Measurements from ENCODE around the gene LIF.
A peak's percentile ranks its signal among the peaks of the same experiment; 100 is the strongest.

LIF gene

GRCh38 chr22:30284172-30284571 is 37.6 kb upstream of the LIF start:
- DNase-seq (ENCODE audit: low spot score), result no peak

DNA sequence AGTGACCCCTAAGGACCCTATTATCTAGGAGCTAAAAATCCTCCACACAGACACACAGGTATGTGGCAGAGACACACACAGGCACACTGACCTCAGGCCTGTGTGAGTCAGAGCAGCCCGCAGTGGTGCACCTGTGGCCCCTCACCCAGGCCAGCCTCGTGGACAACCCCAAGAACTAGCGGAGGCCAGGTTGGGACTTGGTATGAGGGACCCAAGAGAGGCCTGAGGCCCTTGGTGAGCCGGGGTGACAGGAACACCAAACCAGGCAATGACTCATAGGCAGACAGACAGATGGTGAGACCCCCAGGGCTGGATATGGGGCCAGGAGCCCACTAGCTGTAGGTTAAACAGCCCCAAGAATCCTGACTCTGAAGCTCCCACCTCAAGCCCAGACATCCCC is 36.8 kb upstream of the LIF start:
- no peak for DNase-seq (ENCODE audit: low spot score)

GRCh38 chr22:30282616-30283046 is 36.1 kb upstream of the LIF start:
- DNase-seq (ENCODE audit: low spot score), result no peak

DNA sequence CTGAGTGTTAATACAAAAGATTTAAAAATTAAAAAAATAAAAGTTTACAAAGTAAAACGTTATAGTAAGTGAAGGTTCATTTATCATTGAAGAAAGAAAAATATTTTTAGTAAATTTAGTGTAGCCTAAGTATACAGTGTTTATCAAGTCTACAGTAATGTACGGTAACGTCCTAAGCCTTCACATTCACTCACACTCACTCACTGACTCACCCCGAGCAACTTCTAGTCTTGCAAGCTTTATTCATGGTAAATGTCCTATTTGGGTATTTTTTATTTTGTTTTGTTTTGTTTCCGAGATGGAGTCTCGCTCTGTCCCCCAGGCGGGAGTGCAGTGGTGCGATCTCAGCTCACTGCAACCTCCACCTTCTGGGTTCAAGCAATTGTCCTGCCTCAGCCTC is 33.9 kb upstream of the LIF start:
- DNase-seq (ENCODE audit: low spot score), result no peak

DNA sequence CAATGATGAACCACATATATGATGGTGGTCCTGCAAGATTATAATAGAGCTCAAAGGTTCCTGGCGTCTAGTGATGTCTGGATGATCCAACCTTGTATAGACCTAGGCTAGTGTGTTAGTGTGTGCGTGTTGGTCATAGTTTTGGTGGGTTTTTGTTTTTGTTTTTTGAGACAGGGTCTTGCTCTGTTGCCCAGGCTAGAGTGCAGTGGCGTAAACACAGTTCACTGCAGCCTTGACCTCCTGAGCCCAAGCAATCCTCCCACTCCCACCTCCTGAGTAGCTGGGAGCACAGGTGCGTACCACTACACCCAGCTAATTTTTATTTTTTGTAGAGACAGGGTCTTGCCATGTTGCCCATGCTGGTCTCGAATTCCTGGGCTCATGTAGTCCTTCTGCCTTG is 33.4 kb upstream of the LIF start:
- DNase-seq (ENCODE audit: low spot score), result no peak

DNA sequence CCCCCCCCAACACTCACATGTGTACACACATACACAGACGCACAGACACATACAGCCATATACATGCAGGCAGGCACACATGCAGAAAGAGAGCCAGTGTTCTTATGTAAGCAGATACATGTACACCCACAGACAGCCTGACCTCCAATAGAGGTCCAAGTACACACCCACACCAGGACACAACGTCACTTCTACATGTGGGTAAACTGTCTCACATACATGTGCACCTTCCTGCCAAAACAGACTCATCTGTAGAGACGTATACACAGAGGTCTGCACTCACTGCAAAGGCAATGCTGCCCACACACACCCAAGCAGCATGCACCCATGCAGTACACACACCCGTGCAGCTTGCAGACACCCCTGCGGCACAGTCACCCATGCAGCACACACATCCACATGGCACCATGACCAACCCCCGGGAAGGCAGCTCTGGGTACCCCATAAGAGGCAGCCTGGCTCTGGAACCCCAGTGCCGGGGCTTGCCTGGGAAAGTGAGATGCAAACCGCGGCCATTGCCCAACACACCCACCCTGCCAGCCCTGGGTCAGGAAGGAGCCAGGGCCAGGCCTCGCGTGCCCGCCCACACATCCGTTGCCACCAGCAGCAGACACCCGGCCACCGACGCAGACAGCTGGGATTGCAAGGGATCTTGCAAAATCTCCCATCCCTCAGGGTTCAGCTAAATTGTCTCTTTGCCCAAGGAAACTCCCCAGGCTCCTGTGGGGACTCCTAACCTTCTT is 32.7 kb upstream of the LIF start:
- no peak for DNase-seq (ENCODE audit: low spot score)

- no peak for DNase-seq (ENCODE audit: low spot score)
Measured at GRCh38 chr22:30277547-30278344, 31.2 kb upstream of the LIF start.

- DNase-seq (ENCODE audit: low spot score), result no peak
Measured at GRCh38 chr22:30276039-30276438, 29.5 kb upstream of the LIF start.

GRCh38 chr22:30275625-30276024 is 29.1 kb upstream of the LIF start:
- DNase-seq (ENCODE audit: low spot score), result no peak

DNA sequence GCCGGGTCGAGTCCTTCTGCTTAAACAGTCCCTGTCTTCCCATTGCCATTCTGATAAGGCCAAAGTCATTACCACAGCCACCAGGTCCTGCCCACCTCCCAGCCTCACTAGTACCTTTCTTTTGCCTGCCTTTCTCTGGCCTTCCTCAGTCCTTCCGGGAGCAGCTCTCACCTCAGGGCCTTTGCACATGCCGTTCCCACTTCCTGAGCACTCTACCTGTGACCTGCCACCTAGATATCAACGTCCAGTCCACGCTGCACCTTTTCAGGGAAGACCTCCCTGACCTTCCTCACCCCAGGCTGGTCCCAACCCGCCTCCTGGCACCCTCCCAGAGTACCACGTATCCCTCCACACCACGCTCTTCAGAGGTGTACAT is 27.9 kb upstream of the LIF start:
- no peak for DNase-seq (ENCODE audit: low spot score)

DNA sequence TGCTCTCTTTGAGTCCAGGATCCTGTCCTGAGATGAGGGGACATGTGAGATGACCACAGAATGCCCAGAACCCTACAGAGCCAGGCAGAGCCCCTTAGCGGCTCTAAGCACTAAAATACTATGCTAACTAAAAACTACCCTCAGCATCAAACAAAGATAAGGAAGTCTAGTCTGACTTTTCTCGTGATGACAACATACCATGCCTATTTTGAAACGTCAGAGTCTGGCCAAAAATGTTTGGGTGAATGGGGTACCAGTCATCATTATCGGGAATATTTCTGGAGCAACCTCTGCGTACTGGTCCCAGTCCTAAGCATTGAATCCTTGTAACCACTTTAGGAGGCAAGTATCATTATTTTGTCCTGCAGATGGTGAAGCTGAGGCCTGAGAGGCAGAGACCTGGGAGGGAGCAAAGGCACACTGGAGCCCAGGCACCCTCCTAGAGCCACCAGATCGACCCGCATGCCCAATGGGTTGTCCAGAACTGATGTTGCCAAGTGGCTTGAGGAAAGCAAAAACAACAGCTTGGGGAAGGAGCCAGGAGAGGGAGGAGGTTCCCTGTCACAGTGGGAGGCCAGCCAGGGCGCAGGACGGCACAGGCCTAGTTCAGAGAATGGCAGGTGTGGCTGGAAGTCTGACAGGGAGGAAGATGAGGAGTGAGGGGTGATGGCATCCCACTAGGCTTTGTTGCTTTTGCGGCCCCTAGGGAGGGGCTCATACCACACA is 27.3 kb upstream of the LIF start:
- DNase-seq (ENCODE audit: low spot score), result no peak

DNA sequence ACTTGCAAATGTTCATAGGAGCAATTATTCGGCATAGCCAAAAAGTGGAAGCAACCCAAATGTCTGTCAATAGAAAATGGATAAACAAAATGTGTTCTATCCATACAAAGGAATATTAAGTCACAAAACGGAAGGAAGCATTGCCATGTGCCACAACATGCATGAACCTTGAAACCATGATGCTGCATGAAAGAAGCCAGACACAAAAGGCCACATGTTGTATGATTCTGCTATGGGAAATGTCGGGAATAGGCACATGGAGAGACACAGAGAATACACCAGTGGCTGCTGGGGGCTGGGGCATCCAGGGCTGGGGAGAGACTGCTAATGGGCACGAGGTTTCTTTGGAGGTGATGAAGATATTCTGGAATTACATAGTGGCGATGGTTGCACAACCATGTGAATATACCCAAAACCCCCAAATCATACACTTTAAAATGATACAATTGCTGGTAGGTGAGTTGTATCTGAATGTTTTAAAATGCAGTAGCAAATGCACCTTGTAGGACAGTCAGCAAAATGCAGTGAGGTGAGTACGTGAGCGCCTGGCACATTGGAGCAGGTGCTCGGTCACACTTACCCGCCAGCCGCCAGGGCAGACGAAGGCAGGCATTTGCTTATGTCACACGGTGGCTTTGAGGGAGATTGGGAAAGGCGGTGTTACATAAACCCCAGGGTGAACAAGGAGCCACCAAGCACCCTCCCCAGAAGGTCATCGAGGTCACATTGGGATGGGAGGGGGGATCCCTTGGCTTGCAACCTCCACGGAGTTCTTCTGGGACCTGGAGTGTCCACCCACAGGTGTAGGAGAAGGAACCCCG is 26.4 kb upstream of the LIF start:
- no peak for DNase-seq (ENCODE audit: low spot score)

- DNase-seq (ENCODE audit: low spot score), result peak; percentile 70
Measured at GRCh38 chr22:30270832-30271231, 24.3 kb upstream of the LIF start.

GRCh38 chr22:30268331-30268730 is 21.8 kb upstream of the LIF start:
- no peak for DNase-seq (ENCODE audit: low spot score)

DNA sequence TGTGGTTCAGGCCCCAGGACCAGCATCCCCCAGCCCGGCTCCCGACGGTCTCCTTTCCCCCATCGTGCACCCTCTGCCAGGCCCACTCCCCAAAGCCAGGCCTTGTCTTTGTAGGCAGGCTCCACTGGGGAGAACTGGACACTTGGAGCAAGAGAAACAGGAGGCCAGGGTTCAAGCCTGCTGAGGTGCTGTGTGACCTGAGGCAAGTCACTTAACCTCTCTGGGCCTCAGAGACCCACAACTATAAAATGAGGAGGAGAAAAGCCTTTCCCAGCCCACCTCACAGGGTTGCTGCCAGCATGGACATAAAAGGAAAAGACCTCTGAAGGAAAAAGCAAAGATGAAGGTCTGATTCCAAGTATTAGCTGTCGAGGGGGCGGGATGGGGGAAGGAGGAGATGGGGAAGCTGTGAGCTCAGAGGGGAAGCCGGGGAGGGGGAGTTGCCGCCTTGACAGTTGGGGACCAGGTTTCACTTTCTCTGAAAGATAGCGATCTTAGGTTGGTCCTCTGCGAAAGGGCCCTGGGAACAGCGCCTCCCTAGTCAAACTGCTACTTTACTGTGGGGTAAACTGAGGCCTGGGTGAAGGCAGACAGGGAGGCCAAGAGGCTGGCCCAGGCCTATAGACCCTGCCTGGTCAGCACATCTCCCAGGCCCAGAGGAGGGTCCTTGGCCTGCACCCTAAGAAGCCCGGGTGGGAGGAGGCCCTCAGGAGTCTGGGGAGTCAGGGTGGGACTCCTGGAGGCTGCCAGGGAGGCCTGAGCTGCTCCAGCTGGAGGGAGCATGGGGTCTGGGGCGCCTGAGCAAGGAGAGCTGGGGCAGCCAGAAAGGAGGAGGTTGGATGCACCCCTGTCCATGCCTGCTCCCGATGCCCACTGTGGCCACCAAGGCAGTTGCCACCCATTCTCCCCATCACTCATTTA is 21.1 kb upstream of the LIF start:
- DNase-seq (ENCODE audit: low spot score), result no peak

- no peak for DNase-seq (ENCODE audit: low spot score)
Measured at GRCh38 chr22:30266445-30267381, 20.2 kb upstream of the LIF start, which contains the start of gene OSM. TSS of gene OSM (minus strand) at chr22:30266851. CDS start at chr22:30266799, 52 bp downstream.

GRCh38 chr22:30265823-30266444 is 19.4 kb upstream of the LIF start:
- no peak for DNase-seq (ENCODE audit: low spot score)

- DNase-seq (ENCODE audit: low spot score), result no peak
Measured at GRCh38 chr22:30265131-30265720, 18.7 kb upstream of the LIF start.

- DNase-seq (ENCODE audit: low spot score), result no peak
Measured at GRCh38 chr22:30263883-30264282, 17.3 kb upstream of the LIF start.
